Glomerular endothelial cell (primary cell): Measurements from ENCODE around the gene LAS1L. TPM values are rescaled to one million over a fixed set of nuclear protein-coding genes. Genes with fewer than 3 reads are reported as not detected.
"Not testable (repeated sequence)": the region's sequence is repeated elsewhere in the genome, so short reads cannot be mapped to it uniquely, and the experiment has no call there.

Experiments
- DNase-seq: peaks from one replicate; pipeline ENCODE4 v3.0.0-alpha.2; 2011; ENCODE audit warnings: low read depth, low spot score; ENCODE audit errors: extremely low read depth
- total RNA-seq: library from RNA; depleted of rRNA; stranded (reverse); fragments of >200 nt; gene quantifications from 2 replicates; pipeline ENCODE4 v1.2.3, GENCODE V29; 2015

The LAS1L gene
- total RNA-seq, 1 donor from 2014 or later, result 26.1 TPM

DNA sequence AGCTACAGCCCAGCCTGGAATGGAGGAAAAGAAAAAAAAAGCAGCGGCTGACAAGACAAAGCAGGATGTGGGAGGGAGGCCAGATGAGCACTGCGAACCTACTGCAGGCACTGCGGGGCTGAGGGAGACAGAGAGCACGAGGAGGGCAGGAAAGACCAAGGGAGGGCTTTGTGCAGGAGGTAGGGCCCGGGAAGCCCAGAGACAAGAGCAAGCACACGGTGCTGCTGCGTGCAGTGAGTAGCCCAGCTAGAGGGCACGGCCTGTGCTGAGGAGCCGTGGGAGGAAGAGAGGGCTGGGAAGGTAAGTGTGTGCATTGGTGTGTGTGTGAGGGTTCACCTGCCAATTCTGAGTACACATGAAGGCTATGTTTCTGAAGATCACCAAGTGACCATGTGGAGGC, 15.6 kb downstream of the LAS1L start:
- DNase-seq, result not testable (repeated sequence)

DNA sequence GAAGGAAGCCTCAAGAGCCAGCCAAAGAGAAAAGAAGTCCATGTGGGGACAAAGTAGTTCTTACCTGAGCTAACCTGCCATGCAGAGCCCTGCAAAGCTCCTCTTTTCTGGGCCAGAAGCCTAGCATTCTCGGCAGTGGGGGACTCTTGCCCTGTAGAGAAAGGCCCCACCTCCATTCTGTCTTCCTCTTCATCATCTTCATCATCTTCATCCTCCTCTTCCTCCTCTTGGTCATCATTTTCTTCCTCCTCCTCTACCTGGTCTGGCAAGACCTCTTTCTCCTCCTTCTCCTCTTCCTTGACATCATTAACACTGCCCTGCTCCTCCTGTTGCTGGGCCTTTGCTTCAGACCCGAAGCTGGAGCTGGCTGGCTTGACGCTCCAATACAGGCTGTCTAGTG, 16.7 kb downstream of the LAS1L start:
- DNase-seq, result no peak

DNA sequence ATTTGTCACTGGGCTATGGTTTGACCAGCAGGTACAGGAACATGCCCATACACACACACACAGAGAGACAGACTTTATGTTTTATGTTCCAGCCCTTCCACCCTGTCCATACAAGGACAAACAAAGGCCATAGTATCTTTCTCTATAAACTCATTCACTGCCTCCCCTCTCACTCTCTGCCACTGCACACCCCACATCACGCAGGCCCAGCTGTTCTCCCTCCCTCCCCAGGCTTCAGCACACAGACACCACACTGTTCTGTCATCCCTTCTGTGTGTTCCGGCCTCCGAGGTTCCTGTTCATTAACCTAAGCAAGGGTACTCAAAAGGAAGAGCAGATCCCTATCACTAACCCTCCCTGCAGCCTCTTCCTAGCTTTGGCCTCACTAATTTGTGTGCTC, 17.8 kb downstream of the LAS1L start:
- DNase-seq, result no peak

DNA sequence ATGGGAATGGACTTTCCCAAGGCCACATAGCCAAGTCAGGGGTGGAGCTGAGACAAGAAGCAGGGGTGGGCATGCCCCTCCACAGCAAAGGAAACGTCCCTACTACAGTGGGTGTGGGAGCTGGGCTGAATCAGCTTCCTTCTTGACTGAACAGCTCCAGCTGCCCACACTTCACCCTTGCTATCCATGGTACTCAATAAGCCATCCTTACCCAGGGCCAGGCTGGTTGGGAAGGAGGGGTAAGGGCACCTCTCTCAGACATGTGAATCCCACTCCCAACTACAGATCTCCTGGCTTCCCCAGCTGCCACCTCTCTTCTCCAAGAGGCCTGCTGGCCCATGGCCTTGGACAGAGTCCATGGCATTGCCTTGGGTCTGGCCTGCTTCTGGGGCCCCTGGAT, 21.0 kb downstream of the LAS1L start:
- DNase-seq, result no peak

- DNase-seq, result no peak
These were observed 25.2 kb downstream of the LAS1L start for GRCh38 chrX:65509400-65509799.

- no peak for DNase-seq
These were observed 25.7 kb downstream of the LAS1L start for GRCh38 chrX:65508851-65509250.

- no peak for DNase-seq
These were observed 32.0 kb downstream of the LAS1L start for GRCh38 chrX:65502618-65503017.

DNA sequence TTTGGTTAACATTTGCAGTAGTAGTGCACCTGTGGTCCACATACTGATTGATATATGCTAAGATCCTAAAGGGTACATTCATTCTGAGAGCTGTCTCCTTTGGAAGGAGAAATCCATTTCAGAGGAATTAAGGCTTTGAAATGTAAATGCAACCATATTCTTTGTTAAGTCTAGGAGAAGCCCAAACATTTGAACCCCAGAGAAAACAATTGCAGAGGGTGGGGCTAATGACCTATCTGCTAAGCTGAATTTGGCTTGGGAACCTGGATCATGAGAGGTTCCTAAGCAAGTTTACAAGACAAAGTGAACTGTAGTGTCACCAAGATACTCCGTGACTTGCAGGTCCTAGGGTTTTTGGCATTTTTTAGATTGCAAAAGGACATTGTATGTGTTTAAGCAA, 41.2 kb downstream of the LAS1L start:
- no peak for DNase-seq

GRCh38 chrX:65491620-65492019, 43.0 kb downstream of the LAS1L start:
- DNase-seq, result no peak

DNA sequence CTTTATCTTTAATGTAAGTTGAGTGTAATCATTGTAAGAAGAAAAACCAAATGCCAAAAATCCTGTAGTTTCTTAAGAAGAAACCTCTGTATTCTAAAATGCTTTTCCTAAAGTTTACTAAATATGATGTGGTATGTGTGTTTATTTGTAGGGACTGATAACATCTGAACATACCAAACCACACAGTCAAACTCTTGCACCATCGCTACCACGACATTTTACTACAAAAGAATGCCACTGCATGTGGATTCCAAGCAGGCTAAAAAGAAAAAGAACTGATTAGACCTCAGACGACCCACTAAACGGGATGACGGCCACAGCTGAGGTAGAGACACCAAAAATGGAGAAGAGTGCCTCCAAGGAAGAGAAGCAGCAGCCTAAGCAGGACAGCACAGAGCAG, 46.1 kb downstream of the LAS1L start:
- no peak for DNase-seq

- DNase-seq, result no peak
These were observed 53.6 kb downstream of the LAS1L start for GRCh38 chrX:65480960-65481359.

DNA sequence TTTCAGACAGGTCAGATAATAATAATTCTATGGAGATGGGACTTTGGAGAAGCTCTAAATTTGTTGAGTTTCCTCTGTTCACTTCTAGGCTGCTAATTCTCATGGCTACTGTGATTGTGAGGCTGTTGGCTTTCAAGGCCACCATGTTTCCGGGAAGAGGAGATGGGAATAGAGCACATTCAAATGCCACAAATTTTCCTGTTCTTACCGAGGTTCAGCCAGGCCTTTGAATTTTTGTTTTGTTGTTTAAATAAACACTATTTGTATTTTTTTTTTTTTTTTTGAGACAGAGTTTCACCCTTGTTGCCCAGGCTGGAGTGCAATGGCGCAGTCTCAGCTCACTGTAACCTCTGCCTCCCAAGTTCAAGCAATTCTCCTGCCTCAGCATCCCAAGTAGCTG, 55.5 kb downstream of the LAS1L start:
- DNase-seq, result not testable (repeated sequence)

GRCh38 chrX:65476564-65476963, 58.0 kb downstream of the LAS1L start:
- no peak for DNase-seq

DNA sequence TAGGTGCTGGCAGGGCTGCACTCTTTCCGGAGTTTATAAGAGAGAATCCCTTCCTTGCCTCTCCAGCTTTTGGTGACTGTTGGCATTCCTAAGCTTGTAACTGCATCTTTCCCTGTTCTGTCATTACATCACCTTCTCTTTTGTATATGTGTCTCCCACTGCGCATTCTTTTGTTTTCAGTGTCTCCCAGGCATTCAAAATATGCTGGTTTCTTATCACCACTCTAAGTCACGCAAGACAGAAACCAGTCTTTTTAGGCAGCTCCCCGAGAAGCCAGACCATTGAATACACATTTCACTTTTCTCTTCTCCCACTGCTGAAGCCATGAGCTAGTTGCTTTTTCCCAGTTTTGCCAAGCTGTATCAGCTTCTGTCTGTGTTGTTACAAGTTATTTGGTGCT, 71.0 kb downstream of the LAS1L start:
- DNase-seq, result no peak

Other genes with a start within 250 kb of the LAS1L start
- 802 and 816 TPM in 2 replicates for gene MSN, start 132.9 kb upstream of the LAS1L start, total RNA-seq